T-helper 1 cell treated with Interleukin-12 subunit alpha and Interleukin-12 subunit beta and Interleukin-4 antibody, amounts not matched to agents 30 ng/mL and 1 ng/mL, for 36 hours (primary cell): ENCODE data around the gene NUBPL. TPM values are rescaled to one million over a fixed set of nuclear protein-coding genes. Genes with fewer than 3 reads are reported as not detected.
"Not testable (repeated sequence)": the region's sequence is repeated elsewhere in the genome, so short reads cannot be mapped to it uniquely, and the experiment has no call there.

Experiments used
- intact Hi-C: fragments of 100-400 bp; cut with micrococcal nuclease; formaldehyde crosslinking; loops from one replicate; pipeline ENCODE4 v1.15.1; 2024
- total RNA-seq: library from RNA; stranded (reverse); gene quantifications from 2 replicates; pipeline ENCODE4 v1.2.3, GENCODE V29; 2022

NUBPL gene
- total RNA-seq, 1 donor from 2014 or later: 8.7 TPM

DNA sequence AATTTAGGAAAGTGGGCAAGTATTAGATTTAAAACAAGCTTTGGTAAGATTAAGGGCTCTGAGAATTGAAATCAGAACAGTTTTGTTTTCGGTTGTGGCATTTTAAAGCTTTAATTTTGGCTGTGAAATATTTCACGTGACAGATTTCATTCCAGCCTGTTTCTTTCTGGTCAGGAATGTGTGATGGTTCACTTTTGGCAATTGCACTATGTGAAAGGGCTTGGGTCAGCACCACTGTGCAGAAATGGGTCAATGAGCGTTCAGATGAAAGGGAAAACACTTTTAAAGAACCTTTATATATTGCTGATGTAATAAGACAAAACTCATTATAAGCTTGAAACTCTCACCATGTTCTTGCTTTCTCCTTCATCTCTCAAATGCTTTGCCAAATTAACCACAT lies 17.1 kb downstream of the NUBPL start:
- intact Hi-C loops: no loop called here

DNA sequence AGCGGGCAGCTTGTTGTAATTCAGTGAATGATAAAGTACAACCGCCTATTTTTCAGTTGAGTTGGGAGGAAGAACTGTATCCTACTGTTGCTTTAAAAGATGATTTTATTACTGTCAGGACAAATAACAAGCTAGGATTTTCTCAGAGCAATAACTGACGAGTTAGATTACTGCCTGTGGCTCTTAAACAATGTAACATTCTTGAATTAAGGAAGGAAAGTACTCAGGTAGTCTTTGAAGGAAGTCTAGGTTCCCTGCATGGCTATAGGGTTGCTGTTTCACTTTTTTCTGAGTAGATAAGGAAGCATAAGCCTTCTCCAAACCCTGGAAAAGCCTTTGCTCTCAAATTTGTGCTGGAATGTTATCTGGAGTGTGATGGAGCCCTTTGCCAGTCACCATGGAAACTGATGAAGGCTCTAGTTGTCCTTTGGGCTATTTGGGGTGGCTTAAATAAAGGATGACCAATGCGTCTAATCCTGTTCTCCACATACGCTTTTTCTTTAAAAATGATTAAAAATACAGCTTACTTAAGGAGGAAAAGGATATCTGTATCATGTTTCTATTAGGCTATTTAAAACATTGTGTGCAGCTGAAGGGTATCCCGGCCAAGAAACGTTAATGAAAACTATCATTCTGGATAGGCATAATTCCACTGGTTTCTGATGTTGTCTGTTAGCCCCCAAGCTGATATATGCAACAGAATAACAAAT lies 17.7 kb downstream of the NUBPL start:
- intact Hi-C loops: no loop called here

DNA sequence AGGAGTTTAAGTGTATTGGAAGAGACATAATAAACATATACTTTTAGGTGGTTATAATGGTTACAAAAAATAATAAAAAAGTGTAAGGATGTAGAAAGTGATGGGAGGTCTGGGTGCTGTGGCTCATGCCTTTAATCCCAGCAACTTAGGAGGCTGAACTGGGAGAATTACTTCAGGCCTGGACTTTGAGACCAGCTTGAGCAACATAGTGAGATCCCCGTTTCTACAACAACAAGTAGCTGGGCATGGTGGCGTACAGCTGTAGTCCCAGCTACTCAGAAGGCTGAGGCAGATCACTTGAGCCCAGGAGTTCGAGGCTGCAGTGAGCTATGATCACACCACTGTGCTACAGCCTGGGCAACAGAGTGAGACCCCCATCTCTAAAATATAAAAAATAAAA lies 19.0 kb downstream of the NUBPL start:
- intact Hi-C loops: no loop called here

DNA sequence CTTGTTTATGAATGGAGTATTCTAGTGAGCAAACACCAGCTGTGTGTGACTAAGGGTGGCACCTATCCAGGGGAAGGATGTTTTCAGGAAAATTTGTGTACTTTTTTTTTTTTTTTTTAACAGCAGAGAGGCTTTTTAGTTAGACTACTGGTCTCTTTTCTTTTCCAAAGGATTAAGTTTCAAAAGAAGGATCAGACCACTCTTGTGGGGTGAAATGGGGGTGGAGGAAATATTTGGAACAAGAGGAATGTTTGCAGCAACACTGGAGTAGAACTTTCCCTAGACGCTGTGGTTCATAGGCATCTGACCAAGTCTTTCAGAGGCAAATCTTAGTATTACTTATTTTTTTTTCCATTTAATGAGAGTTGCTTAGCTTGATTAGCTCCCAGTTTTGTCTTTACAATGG lies 21.1 kb downstream of the NUBPL start:
- intact Hi-C loops: no loop called here

DNA sequence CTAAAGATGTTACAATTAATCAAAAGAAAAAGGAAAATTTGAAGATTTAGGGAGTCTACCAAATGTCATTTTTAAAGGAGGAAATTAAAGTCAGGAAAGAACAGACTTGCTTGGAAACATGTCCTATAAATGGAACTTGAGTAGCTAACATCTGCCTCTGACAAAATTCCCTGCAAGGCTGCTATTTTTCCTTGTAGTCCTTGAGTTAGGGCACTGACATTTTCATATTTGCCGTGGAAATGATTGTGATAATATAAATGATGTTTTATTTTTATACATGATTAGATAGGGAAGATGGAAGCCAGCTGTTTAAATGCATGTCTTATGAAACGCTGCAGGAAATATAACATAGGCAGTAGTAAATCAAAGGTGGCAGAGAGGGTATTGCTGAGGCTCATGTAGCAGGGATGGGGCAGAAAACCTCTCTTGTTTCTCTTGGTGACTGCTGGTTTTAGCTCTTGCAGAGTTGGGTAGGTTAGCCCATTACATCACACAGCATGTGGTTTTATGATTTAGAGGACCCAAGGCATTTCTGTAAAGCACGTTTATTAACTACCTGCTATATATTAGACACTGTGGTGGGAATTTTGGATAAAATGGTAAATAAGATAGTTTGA lies 21.7 kb downstream of the NUBPL start:
- intact Hi-C loops: no loop called here

DNA sequence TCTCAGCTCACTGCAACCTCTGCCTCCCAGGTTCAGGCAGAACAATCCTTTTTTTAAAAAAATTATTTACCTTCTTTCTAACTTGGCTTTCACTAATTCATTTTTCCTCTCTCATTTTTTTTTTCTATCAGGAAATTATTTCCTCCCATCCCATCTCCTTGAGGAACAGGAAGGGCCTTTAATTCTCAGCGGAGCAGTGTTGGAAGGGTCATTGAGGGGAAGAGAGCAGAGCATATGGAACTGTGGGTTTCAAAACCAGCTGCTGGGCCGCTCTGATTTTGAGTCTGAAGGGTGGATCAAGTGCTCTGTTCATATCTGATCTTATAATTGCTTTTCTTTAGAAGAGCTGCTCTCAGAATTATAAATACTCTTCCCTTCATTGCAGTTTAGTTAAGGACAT lies 29.0 kb downstream of the NUBPL start:
- intact Hi-C loops: no loop called here

DNA sequence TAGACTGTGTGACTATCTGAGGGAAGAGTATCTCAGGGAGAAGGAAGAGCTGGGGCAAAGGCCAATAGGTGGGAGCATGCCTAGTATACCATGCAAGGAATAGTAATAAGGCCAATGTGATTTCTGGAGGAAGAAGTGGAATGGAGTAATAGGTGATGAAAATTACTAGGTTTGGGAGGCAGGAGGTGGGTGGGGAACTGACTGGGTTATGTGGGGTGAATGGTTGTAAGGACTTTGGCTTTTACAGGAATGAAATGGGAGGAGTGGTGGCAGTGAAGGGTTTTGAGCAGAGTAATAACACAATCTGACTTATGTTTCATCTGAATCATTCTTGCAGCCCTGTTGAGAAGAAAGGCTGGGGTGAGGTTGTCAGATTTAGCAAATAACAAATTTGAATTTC lies 30.9 kb downstream of the NUBPL start:
- intact Hi-C loops: no loop called here

DNA sequence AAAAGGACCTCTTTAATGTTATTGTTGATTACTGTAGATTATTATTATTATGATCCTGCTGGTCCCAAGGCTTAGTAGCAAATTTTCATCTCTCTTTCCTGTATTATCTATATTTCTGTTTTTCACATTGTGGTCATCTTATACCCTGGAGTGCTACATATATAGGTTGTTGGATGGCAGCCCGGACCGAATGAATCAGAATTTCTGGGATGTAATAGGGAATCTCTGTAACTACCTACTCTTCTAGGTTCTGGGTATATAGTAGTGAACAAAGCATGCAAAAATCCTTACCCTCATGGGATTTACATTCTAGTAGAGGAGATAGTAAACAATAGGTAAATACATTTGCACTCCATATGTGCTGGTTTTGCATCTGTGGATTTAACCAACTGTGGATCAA lies 31.4 kb downstream of the NUBPL start:
- intact Hi-C loops: no loop called here

DNA sequence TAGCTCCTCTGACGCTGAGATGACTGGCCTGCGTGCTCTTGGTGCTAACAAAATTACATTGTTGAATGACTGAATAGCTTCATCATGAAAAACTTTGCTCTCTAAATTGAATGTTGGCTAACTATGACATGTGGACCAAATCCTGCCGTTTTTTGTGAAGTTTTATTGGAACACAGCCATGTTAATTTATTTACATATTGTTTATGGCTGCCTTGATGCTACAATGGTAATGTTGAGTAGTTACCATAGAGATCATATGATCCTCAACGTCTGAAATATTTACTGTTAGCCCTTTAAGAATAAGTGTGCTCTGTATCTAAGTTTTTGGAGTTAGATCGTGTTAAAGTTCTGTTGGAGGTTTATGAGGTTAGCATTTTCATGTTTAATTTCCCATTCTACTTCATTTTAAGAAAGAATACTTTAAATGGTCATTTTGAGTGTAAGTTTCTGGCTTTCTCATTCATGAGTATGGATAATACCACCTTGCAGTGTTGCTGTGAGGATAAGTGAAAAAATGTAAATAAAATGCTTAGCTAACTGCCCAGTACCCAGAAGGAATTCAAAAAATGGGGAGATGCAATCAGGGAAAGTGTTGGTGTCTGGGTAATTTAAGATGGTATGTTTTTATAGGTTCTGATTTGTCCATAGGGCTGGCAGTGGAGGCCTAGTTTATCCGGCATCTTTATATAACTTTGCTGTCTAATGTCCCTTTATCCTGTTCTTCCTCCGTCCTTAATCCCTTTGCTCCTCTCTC lies 35.3 kb downstream of the NUBPL start:
- intact Hi-C loops: no loop called here

DNA sequence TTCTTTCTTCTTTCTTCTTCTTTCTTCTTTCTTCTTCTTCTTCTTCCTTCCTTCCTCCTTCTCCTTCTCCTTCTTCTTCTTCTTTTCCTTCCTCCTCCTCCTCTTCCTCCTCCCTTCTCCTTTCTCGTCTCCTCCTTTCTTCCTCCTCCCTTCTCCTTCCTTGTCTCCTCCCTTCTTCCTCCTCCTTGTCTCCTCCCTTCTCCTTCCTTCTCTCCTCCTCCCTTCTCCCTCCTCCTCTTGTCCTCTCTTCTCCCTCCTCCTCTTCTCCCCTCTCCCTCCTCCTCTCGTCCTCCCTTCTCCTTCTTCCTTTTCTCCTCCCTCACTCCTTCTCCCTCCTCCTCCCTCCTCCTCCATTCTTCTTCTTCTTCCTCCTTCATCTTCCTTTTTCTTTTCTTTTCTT lies 44.5 kb downstream of the NUBPL start:
- intact Hi-C loops: no loop called here

- intact Hi-C loops: no loop called here
Measured at GRCh38 chr14:31611778-31612433, 50.7 kb downstream of the NUBPL start.

DNA sequence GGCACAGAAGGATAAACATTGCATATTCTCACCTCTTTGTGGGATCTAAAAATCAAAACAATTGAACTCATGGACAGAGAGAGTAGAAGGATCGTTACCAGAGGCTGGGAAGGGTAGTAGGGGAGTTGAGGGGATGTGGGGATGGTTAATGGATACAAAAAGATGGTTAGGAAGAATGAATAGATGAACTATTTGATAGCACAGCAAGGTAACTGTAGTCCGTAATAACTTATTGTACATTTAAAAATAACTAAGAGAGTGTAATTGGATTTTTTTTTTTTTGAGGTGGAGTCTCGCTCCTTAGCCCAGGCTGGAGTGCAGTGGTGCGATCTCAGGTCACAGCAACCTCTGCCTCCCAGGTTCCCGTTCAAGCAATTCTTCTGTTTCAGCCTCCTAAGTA lies 52.0 kb downstream of the NUBPL start:
- intact Hi-C loops: no loop called here

DNA sequence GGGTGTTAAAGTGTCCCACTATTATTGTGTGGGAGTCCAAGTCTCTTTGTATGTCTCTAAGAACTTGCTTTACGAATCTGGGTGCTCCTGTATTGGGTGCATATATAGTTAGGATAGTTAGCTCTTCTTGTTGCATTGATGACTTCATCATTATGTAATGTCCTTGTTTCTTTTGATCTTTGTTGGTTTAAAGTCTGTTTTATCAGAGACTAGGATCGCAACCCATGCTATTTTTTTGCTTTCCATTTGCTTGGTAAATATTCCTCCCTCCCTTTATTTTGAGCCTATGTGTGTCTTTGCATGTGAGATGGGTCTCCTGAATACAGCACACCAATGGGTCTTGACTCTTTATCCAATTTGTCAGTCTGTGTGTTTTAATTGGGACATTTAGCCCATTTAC lies 57.7 kb downstream of the NUBPL start:
- intact Hi-C loops: not testable (repeated sequence)

DNA sequence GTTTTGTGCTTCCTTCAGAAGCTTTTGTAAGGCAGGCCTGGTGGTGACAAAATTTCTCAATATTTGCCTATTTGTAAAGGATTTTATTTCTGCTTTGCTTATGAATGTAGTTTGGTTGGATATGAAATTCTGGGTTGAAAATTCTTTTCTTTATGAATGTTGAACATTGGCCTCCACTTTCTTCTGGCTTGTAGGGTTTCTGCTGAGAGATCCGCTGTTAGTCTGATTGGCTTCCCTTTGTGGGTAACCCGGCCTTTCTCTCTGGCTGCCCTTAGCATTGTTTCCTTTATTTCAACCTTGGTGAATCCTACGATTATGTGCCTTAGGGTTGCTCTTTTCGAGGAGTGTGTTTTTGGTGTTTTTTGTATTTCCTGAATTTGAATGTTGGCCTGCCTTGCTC lies 58.2 kb downstream of the NUBPL start:
- intact Hi-C loops: no loop called here

DNA sequence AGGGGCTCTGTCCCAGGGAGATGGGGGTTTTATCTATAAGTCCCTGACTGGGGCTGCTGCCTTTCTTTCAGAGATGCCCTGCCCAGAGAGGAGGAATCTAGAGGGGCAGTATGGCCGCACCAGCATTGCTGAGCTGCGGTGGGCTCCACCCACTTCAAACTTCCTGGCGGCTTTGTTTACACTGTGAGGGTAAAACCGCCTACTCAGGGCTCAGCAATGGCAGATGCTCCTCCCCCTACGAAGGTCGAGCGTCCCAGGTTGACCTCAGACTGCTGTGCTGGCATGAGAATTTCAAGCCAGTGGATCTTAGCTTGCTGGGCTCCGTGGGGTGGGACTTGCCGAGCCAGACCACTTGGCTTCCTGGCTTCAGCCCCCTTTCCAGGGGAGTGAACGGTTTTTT lies 59.7 kb downstream of the NUBPL start:
- intact Hi-C loops: not testable (repeated sequence)

DNA sequence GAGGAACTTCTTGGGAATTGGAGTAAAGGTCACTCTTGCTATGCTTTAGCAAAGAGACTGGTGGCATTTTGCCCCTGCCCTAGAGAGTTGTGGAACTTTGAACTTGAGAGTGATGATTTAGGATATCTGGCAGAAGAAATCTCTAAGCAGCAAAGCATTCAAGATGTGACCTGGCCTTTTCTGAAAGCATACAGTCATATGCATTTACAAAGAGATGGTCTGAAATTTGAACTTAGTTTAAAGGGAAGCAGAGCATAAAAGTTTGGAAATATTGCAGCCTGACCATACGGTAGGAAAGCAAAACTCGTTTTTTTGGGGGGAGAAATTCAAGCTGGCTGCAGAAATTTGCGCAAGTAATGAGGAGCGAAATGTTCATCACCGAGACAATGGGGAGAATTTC lies 60.9 kb downstream of the NUBPL start:
- intact Hi-C loops: no loop called here

DNA sequence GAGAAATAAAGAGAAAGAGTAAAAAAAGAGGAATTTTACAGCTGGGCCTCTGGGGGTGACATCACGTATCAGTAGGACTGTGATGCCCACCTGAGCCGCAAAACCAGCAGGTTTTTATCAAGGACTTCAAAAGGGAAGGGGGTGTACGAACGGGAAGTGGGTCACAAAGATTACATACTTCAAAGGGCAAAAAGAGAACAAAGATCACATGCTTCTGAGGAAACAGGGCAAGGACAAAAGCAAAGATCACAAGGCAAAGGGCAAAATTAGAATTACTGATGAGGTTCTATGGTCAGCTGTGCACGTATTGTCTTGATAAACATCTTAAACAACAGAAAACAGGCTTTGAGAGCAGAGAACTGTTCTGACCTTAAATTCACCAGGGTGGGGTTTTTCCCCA lies 91.7 kb downstream of the NUBPL start:
- intact Hi-C loops: not testable (repeated sequence)

- intact Hi-C loops: no loop called here
Measured at GRCh38 chr14:31657917-31658316, 96.7 kb downstream of the NUBPL start.

GRCh38 chr14:31659278-31659677 lies 98.1 kb downstream of the NUBPL start:
- intact Hi-C loops: no loop called here

- intact Hi-C loops: no loop called here
Measured at GRCh38 chr14:31660191-31660590, 99.0 kb downstream of the NUBPL start.

DNA sequence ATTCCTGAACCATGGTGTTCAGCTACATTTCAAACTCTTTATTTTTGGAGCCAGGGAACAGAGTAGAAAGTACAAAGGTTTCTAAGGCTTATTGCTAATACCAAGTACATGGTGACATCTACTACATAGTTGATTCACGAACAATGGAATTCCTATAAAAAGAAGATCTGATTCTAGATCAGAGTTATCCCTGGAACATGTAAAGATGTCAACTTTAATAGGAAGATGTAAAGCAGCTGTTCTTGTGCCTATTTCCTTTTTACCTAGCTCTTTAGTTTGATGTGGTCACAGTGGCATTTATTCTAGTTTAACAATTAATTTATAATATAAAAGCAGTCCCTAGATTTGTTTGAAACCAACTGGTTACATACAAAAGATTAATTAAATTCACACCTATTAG lies 99.5 kb downstream of the NUBPL start:
- intact Hi-C loops: no loop called here

DNA sequence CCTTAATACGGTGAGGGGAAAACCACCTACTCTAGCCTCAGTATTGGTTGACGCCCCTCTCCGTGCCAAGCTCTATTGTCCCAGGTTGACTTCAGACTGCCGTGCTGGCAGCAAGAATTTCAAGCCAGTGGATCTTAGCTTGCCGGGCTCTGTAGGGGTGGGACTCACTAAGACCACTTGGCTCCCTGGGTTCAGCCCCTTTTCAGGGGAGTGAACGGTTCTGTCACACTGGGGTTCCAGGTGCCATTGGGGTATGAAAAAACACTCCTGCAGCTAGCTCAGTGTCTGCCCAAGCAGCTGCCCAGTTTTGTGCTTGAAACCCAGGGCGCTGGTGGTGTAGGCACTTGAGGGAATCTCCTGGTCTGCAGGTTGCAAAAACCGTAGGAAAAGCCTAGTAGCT lies 107.1 kb downstream of the NUBPL start:
- intact Hi-C loops: no loop called here
